Measurements from ENCODE around the gene TMEM131. TPM values are rescaled to one million over a fixed set of nuclear protein-coding genes. Genes with fewer than 3 reads are reported as not detected.

The TMEM131 gene
- total and polyA plus RNA-seq, 9 donors: 25.4 to 54.7 (median 41.6) TPM

- Histone ChIP-seq H3K9me3 (replicated peaks; ENCODE audit: control insufficient read depth, low read depth, low read length) (peaks cover 34% of the 10 kb centered on the region), H3K4me1 (ENCODE audit: control insufficient read depth, insufficient read depth, low read length) (no peaks in the 10 kb centered on the region), H3K4me3 (ENCODE audit: low read length) (no peak overlapping the region), H3K27ac (ENCODE audit: low read length) (no peak overlapping the region), H3K36me3 (ENCODE audit: control insufficient read depth, insufficient read depth, low read length) (no peaks in the 10 kb centered on the region), H3K27me3 (ENCODE audit: control insufficient read depth, insufficient read depth, low read length) (no peaks in the 10 kb centered on the region)
- WGBS (ENCODE audit: insufficient coverage): no CpG with 5 or more reads among the region's 1 CpG
- DNase-seq: no peak
Measured at GRCh38 chr2:97974471-97974870, 21.3 kb downstream of the TMEM131 start.

GRCh38 chr2:97970293-97971060 is 25.3 kb downstream of the TMEM131 start:
- H3K27ac ChIP-seq (ENCODE audit: low read length): no peak overlapping the region
- H3K9me3 ChIP-seq (replicated peaks; ENCODE audit: control insufficient read depth, low read depth, low read length): peaks cover 20% of the 10 kb centered on the region
- no peak overlapping the region for H3K4me3 ChIP-seq (ENCODE audit: low read length)
- no peaks in the 10 kb centered on the region for H3K36me3 ChIP-seq (ENCODE audit: control insufficient read depth, insufficient read depth, low read length)
- WGBS (ENCODE audit: insufficient coverage): 100% methylated on average over 1 of the region's 5 CpGs
- DNase-seq: no peak
- no peaks in the 10 kb centered on the region for H3K27me3 ChIP-seq (ENCODE audit: control insufficient read depth, insufficient read depth, low read length)
- no peaks in the 10 kb centered on the region for H3K4me1 ChIP-seq (ENCODE audit: control insufficient read depth, insufficient read depth, low read length)

GRCh38 chr2:97969081-97970067 is 26.4 kb downstream of the TMEM131 start:
- no peaks in the 10 kb centered on the region for H3K27me3 ChIP-seq (ENCODE audit: control insufficient read depth, insufficient read depth, low read length)
- WGBS (ENCODE audit: insufficient coverage): no CpG with 5 or more reads among the region's 4 CpGs
- no peak overlapping the region for H3K4me3 ChIP-seq (ENCODE audit: low read length)
- no peak for DNase-seq
- no peak overlapping the region for H3K27ac ChIP-seq (ENCODE audit: low read length)
- no peaks in the 10 kb centered on the region for H3K36me3 ChIP-seq (ENCODE audit: control insufficient read depth, insufficient read depth, low read length)
- H3K4me1 ChIP-seq (ENCODE audit: control insufficient read depth, insufficient read depth, low read length): no peaks in the 10 kb centered on the region
- H3K9me3 ChIP-seq (replicated peaks; ENCODE audit: control insufficient read depth, low read depth, low read length): peaks cover 18% of the 10 kb centered on the region

- peaks cover 5% of the 10 kb centered on the region for H3K9me3 ChIP-seq (replicated peaks; ENCODE audit: control insufficient read depth, low read depth, low read length)
- H3K36me3 ChIP-seq (ENCODE audit: control insufficient read depth, insufficient read depth, low read length): no peaks in the 10 kb centered on the region
- 100% methylated on average over 3 of the region's 7 CpGs for WGBS (ENCODE audit: insufficient coverage)
- no peak overlapping the region for H3K27ac ChIP-seq (ENCODE audit: low read length)
- H3K4me1 ChIP-seq (ENCODE audit: control insufficient read depth, insufficient read depth, low read length): no peaks in the 10 kb centered on the region
- no peak overlapping the region for H3K4me3 ChIP-seq (ENCODE audit: low read length)
- DNase-seq: no peak
- no peaks in the 10 kb centered on the region for H3K27me3 ChIP-seq (ENCODE audit: control insufficient read depth, insufficient read depth, low read length)
Measured at GRCh38 chr2:97967931-97968627, 27.7 kb downstream of the TMEM131 start.

- H3K4me1 ChIP-seq (ENCODE audit: control insufficient read depth, insufficient read depth, low read length): no peaks in the 10 kb centered on the region
- H3K27me3 ChIP-seq (ENCODE audit: control insufficient read depth, insufficient read depth, low read length): no peaks in the 10 kb centered on the region
- DNase-seq: no peak
- no peak overlapping the region for H3K4me3 ChIP-seq (ENCODE audit: low read length)
- H3K36me3 ChIP-seq (ENCODE audit: control insufficient read depth, insufficient read depth, low read length): no peaks in the 10 kb centered on the region
- H3K9me3 ChIP-seq (replicated peaks; ENCODE audit: control insufficient read depth, low read depth, low read length): no peaks in the 10 kb centered on the region
- H3K27ac ChIP-seq (ENCODE audit: low read length): no peak overlapping the region
Measured at GRCh38 chr2:97967216-97967592, 28.5 kb downstream of the TMEM131 start.

- DNase-seq: no peak
- no peaks in the 10 kb centered on the region for H3K9me3 ChIP-seq (replicated peaks; ENCODE audit: control insufficient read depth, low read depth, low read length)
- H3K27me3 ChIP-seq (ENCODE audit: control insufficient read depth, insufficient read depth, low read length): no peaks in the 10 kb centered on the region
- no peak overlapping the region for H3K27ac ChIP-seq (ENCODE audit: low read length)
- H3K4me3 ChIP-seq (ENCODE audit: low read length): no peak overlapping the region
- WGBS (ENCODE audit: insufficient coverage): no CpG with 5 or more reads among the region's 3 CpGs
- H3K36me3 ChIP-seq (ENCODE audit: control insufficient read depth, insufficient read depth, low read length): no peaks in the 10 kb centered on the region
- no peaks in the 10 kb centered on the region for H3K4me1 ChIP-seq (ENCODE audit: control insufficient read depth, insufficient read depth, low read length)
Measured at GRCh38 chr2:97966545-97967215, 29.1 kb downstream of the TMEM131 start.

GRCh38 chr2:97965116-97965515 is 30.6 kb downstream of the TMEM131 start:
- H3K36me3 ChIP-seq (ENCODE audit: control insufficient read depth, insufficient read depth, low read length): no peaks in the 10 kb centered on the region
- DNase-seq: no peak
- H3K4me3 ChIP-seq (ENCODE audit: low read length): no peak overlapping the region
- no peaks in the 10 kb centered on the region for H3K4me1 ChIP-seq (ENCODE audit: control insufficient read depth, insufficient read depth, low read length)
- H3K27me3 ChIP-seq (ENCODE audit: control insufficient read depth, insufficient read depth, low read length): no peaks in the 10 kb centered on the region
- 32% methylated on average over 2 of the region's 12 CpGs for WGBS (ENCODE audit: insufficient coverage)
- H3K9me3 ChIP-seq (replicated peaks; ENCODE audit: control insufficient read depth, low read depth, low read length): no peaks in the 10 kb centered on the region
- H3K27ac ChIP-seq (ENCODE audit: low read length): no peak overlapping the region

GRCh38 chr2:97963880-97964279 is 31.9 kb downstream of the TMEM131 start:
- Histone ChIP-seq H3K36me3 (ENCODE audit: control insufficient read depth, insufficient read depth, low read length) (peaks cover under 1% of the 10 kb centered on the region), H3K4me3 (ENCODE audit: low read length) (no peak overlapping the region), H3K9me3 (replicated peaks; ENCODE audit: control insufficient read depth, low read depth, low read length) (no peaks in the 10 kb centered on the region), H3K27me3 (ENCODE audit: control insufficient read depth, insufficient read depth, low read length) (no peaks in the 10 kb centered on the region), H3K4me1 (ENCODE audit: control insufficient read depth, insufficient read depth, low read length) (no peaks in the 10 kb centered on the region), H3K27ac (ENCODE audit: low read length) (no peak overlapping the region)
- no CpG with 5 or more reads among the region's 1 CpG for WGBS (ENCODE audit: insufficient coverage)
- no peak for DNase-seq

GRCh38 chr2:97963079-97963406 is 32.7 kb downstream of the TMEM131 start:
- no peak for DNase-seq
- Histone ChIP-seq H3K36me3 (ENCODE audit: control insufficient read depth, insufficient read depth, low read length) (peaks cover 4% of the 10 kb centered on the region), H3K4me1 (ENCODE audit: control insufficient read depth, insufficient read depth, low read length) (no peaks in the 10 kb centered on the region), H3K9me3 (replicated peaks; ENCODE audit: control insufficient read depth, low read depth, low read length) (no peaks in the 10 kb centered on the region), H3K4me3 (ENCODE audit: low read length) (no peak overlapping the region), H3K27me3 (ENCODE audit: control insufficient read depth, insufficient read depth, low read length) (no peaks in the 10 kb centered on the region), H3K27ac (ENCODE audit: low read length) (no peak overlapping the region)

- H3K4me1 ChIP-seq (ENCODE audit: control insufficient read depth, insufficient read depth, low read length): no peaks in the 10 kb centered on the region
- WGBS (ENCODE audit: insufficient coverage): no CpG with 5 or more reads among the region's 5 CpGs
Measured at GRCh38 chr2:97961534-97961933, 34.2 kb downstream of the TMEM131 start.

More at GRCh38 chr2:97961534-97961933, 34.2 kb downstream of the TMEM131 start:
- no peaks in the 10 kb centered on the region for H3K9me3 ChIP-seq (replicated peaks; ENCODE audit: control insufficient read depth, low read depth, low read length)
- no peak for DNase-seq
- H3K36me3 ChIP-seq (ENCODE audit: control insufficient read depth, insufficient read depth, low read length): peaks cover 4% of the 10 kb centered on the region
- no peak overlapping the region for H3K27ac ChIP-seq (ENCODE audit: low read length)
- H3K27me3 ChIP-seq (ENCODE audit: control insufficient read depth, insufficient read depth, low read length): no peaks in the 10 kb centered on the region
- H3K4me3 ChIP-seq (ENCODE audit: low read length): no peak overlapping the region
